NCI-H345 (cell line): ENCODE data around the gene CNTNAP2.
A peak's percentile ranks its signal among the peaks of the same experiment; 100 is the strongest.

ENCODE experiments used
- DNase-seq: peaks from one replicate; lab custom pipeline; 2025; lab: John Stamatoyannopoulos, UW

Gene CNTNAP2

DNA sequence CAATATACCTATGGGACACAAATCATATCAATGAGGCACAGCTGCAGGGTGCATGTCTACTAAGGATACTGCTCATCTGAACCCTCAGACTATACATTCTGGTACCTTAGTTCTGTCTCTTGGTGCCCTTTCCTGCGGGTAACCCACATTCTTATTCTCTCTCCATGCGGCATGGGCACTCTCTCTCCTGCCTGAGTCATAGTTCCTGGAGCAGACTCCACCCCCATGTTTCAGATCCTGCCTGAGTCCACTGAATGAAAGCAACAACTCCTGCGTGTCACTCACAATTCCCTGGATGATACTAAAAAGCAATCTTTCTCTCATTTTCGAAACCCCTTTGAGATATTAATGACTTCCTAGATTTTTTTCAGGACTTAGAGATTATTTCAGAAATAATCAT lies 1820.8 kb downstream of the CNTNAP2 start:
- no peak for DNase-seq

DNA sequence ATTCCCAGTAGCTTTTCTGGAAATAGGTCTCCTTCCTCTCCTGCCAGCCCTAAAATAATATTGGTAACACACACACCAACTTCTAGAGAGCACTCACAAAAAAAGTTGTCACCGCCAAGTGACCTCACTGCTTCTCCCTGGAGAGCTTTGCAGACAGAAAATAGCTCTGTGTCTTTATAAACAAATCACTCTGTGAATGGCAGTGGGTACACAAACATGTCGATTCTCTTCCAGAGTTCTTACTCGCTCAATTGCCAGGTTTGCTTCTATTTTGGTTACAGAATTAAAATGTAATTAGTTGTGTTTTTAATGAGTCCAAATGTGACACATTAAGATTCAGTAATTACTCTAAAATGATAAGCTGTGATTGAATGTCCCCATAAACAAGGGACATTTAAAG lies 1824.8 kb downstream of the CNTNAP2 start:
- no peak for DNase-seq

DNA sequence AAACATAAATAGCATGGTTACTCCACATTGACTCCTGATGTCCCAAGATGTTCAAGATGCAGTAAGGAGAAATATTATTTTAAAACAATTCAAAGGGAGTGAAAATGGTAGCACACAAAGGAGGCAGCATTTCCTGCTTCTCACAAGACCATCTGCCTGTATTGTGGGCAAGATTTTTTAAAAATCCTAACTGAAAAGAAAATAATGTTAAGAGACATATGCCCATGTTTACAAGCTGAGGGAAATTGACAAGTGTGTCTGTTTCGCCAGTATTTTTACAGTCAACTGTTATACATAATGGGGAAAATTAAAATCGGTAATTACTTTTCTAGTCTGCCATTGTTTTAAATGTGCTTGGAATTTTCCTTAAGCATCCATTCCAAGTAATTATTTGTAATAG lies 1827.7 kb downstream of the CNTNAP2 start:
- no peak for DNase-seq

DNA sequence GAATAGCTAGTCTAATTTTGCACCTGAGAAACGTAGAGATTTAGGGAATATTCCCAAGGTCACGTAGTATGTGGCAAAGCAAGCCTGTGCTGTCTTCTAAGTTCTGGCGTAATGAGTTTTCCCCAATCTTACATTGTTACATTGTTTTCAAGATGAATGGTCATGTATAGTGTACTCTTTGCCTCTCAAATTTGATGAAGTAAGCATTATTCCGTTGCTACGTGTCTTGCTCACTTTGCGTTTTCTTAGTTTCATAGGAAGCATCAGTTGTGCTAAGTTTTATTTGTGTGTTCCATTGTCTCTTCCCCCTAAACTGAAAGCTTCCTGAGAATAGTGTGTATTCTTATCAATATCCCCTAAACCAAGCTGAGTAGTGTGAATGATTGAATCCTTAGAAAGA lies 1836.3 kb downstream of the CNTNAP2 start:
- no peak for DNase-seq

DNA sequence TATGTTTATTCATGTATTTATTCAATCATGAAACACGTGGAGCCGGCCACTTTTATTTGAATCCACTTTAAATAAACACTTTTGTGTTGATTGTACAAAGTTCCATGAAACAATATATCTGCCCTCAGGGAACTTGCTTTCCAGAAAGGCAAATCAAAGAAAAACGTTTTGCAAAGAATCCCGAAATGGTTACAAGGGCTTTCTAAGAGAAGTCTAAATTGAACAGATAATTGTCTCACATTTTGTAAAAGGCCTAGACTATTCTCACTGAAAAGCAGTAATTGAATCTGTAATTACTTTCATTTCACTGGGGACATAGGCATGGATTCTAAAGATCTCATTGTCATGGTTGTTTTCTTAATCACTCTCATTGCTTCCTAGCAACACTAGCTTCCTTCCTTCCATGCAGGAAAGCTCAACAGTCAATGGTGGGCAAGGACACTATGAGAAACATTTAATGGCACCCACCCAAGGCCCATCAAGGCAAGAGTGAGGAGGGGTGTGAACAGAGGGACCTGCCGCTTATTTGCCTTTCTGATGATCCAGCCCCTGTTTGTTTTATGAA lies 1851.5 kb downstream of the CNTNAP2 start:
- no peak for DNase-seq

DNA sequence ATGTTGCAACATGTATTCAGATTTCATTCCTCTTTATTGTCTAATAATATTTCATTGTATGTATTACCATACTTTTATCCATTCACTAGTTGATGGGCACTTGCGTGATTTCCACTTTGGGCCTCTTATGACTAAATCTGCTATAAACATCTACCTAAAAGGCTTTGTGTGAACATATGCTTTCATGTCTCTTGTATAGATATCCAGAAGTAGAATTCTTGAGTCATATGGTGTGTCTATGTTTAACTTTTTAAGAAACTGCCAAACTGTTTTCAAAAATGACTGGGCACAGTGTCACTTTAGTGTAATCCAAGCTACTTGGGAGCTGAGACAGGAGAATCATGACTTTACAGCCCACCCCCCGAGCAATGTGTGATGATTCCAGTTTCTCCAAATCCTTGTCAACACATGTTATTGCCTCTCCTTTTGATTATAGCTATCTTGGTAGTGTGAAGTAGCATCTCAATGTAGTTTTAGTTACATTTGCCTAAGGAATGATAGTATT lies 1855.1 kb downstream of the CNTNAP2 start:
- no peak for DNase-seq

DNA sequence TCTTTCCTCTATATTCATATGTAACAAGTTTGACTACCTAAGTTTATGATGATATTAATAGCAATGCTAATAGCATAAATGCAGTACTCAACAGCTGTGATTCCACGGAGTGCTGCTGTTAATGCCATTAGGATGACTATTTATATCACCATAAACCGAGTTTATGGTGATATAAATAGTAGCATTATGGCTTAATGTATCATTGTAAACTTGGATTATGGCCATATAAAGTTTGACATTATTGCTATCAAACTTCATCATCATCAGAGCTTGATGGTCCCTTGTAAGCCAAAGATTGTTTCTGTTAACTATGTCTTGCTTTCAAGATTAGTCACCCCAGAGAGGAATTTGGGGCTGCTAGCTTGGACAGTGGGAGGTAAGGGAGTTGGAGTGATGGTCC lies 1861.6 kb downstream of the CNTNAP2 start:
- no peak for DNase-seq

DNA sequence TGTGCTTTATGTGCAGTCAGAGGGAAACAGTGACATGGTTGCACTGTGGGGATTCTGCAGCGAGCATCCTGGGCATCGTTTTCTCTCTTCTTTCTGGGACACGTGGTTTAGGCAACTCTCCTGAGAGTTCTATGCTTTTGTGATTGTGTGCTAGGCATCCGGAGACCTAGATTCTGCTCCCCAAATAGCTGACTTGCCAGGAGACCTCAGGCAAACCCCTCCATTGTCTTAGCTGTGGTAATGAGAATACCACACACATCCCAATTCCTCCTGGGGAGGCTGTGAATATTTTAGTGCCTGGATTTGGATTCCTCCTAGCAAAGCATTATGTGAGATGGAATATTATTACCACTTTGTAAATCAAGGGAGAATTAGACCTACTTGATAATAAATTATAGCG lies 1862.0 kb downstream of the CNTNAP2 start:
- DNase-seq: no peak

DNA sequence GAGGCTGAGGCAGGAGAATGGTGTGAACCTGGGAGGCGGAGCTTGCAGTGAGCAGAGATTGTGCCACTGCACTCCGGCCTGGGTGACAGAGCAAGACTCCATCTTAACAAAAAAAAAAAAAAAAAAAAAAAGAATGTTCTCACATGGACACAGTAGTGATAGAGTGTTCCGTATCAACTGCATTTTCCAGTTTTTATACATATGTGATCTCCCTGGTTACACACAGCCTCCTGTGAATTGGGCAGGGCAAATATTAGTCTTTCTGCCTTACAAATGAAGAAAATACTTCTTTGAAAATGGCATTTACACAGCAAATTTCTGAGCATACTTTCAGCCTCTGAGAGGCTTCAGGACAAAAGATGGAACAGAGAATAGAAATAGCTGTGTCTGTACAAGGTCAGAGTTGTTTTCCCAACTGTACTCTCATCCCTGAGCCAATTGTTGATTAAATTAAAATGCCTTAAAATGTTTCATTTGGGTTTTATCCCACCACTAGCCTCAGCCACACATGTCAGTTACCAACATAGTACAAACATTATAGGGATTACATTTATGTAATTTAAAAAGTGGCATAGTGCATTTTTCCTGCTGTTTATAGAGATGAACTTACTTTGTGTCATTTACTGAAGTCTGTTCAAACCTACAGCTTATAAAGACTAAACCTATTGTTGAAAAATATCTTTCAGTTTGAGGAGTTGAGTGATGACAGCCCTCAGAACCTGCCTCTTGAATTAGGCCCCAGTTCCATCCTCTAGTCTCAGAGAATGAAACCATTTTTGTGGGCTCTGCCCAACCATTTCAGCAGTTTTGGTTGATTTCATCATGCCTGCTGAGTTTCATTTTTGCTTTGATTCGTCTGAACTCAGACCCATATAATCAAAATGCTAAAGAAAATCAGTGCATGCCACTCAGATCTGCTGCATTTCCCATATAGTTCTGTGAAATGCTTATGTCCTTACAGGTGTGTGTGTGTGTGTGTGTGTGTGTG lies 1864.5 kb downstream of the CNTNAP2 start:
- no peak for DNase-seq

DNA sequence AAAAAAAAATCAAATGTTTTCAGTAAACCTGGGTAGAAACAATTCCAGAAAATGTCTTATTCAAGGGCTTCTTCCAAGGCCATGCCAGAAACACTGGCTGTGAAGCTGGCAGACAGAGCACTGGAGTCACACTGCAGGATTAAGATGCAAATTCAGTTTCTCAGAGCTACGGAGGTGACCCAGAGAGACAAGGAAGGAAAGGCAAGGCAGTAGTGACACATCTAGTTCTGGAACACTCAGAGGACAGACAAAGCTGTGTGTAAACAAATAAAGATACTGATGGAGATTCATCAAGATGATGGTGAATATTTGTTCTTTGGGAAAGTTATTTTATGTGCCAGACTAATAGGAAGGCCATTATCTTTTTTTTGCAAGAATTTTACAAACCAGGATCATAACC lies 1865.7 kb downstream of the CNTNAP2 start:
- no peak for DNase-seq

DNA sequence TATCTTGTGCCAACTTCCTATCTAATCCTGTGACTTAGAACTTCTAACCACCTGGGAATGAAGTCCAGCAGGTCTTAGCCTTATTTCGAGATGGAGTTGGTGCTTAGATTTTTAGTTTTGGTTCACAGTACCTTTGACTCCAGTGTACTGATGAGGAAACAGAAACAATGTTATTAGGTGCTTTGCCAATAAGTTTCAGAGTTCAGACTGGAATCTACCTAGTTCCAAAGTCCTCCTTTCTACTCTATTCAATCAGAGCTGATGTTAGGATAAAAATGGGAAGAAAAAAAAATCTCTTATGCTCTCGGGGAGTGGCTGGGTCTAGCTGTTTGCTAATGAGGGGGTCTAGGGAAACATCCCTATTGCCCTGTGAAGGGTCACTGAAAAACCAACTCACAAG lies 1867.7 kb downstream of the CNTNAP2 start:
- DNase-seq: no peak

DNA sequence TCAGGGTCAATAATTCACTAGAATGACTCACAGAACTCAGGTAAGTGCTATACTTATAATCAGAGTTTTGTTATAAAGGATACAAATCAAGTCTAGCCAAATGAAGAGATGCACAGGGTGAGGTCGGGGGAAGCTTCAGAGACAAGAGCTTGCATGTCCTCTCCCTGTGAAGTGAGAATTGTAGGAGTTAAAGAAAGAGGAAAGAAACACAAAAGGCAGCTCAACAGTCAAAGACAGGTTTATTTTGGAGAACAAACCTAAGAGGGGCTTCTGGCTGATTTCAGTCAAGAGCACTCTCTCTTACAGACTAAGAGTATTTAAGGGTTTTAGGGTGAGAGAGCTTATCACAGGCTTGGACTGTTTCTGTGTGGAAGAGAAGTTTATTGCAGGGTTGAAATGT lies 1873.5 kb downstream of the CNTNAP2 start:
- DNase-seq: no peak

DNA sequence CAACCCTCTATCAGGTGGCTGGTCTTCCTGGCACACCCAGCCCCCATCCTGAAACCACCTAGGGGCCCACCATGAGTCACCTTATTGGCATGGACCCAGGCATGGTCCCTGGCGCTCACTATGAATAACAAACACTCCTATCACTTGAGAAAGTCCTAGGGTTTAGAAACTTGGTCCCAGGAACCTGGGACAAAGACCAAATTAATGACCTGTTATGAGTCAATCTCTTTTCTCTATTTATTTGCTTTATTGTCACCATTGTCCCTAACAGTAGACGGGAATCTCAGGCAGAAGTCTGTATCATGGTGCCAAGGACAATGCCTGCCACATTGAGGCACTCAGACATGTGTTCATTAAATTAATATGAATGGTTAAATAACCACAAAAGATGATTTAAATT lies 1874.3 kb downstream of the CNTNAP2 start:
- DNase-seq: peak; percentile 15

DNA sequence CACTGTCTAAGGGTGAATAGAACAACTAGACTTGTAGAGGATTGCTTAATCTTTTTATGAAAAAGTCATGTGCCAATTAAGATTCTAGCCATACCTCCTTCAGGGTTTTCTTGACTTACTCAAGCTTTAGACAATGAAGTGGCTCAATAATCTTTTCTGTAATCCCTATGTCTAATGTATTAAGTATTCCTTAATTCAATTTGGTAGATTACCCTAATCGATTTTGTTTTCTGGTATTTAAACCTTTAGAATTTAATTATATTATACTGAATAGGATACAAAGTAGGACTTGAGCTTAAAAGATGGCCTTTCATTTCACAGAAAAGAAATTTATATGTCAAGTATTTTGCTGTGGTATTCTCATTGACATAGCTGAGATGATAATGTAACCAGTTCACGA lies 1876.1 kb downstream of the CNTNAP2 start:
- DNase-seq: no peak

DNA sequence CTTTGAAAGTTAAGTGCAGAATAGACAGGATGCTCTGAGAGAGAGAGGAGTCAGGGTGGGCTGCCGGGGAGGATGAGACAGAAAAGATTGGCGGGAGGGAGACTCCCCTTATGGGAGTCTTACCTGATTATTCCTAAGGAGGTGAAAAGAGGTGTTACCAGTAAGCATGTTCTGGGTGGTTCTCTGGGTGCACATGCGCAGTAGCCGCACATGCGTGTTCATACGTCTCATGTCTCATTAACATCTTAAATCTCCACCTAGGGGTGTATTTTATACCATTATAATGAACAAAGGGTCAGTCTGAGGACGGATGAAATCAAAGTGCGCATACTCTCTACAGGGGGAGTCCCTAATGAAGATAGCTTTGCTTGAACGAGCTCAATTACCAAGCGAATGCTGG lies 1881.0 kb downstream of the CNTNAP2 start:
- DNase-seq: no peak

DNA sequence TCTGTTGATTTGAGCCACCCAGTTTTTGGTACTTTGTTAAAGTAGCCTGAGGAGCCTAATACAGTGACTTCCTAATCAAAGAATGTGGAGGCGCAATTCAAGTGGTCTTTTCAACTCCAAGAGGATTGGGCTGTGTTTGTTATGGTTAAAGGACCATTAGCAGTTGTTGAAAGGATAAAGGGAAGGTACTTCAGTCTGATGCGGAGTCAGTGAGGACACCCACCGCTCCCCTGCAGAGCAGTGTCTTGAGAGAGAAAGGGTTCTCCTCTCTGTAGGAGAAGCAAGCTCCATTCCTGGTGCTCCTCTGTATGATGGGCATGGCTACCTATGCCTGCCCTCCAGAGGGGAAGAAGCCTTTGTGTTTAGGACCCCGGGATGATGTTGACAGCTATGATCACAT lies 1883.4 kb downstream of the CNTNAP2 start:
- no peak for DNase-seq

DNA sequence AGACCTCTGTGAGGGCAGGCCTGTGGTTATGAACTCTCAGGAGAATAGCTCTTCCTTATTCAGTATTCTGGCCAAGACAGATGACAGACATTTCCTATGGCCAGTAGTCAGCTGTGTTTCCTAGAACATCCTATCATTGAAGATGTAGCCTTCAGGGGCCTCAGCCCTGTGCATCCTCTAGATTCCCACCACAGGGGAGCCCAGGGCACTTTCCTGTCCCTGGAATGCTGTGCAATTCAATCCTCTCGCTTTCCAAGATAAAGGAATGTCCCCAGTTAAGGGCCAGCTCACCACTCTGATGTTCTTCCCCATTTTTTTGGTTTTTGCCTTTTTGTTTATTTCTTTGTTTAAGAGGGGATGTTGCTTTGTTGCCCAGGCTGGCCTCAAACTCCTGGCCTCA lies 1895.2 kb downstream of the CNTNAP2 start:
- no peak for DNase-seq

DNA sequence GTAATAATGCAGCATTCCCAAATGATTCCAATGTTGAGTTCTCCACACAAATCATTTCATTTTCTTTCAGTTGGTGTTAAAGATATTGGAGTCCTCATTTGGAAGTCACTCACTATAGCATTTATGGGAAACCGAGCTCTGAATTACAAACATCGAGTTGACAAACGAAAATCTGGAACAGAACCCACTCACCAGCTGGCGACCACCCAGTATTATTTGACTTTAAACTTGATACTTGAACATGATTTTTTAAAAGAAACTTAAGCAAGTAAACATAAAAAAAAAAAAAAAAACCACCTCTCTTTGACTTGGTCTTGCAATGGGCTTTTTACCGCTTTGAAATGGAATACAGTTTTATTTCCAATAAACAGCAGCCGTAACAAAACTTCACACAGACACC lies 1897.4 kb downstream of the CNTNAP2 start:
- DNase-seq: no peak

DNA sequence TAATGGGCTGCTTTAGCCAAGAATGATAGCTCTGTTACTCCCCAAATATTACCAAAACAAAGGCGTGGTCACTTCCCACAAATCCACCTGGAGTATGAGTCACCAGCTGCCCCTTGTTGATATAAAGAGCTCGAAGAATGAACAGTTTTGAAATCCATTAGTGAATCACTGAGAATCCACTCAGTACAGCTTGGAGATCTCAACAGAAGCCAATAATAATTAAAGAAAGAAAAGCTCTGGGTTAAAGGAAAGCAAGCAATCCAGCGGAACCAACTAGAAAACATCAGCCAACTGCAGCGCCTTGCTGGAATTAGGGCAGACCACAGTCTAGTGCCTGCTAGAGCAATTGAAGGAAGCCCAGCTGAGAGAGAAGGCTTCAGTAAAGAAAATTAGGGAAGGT lies 1897.9 kb downstream of the CNTNAP2 start:
- peak; percentile 53 for DNase-seq

DNA sequence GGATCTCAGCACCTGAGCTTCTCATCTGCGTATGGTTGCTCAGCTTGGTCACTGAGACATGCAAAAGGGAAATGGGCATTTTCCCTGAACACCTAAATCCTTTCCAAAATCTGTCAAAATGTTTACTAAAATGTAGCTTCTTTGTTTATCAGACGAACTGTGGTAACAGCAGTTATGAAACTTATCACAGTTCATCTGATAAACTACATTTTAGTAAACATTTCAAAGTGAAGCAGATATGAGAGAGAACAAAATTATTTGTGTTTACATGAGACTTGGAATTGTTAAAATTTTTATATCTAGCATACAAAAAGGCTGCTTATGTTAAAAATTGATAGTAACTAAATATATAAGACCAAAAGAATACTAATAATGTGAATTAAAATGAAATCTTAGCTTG lies 1900.5 kb downstream of the CNTNAP2 start:
- no peak for DNase-seq

DNA sequence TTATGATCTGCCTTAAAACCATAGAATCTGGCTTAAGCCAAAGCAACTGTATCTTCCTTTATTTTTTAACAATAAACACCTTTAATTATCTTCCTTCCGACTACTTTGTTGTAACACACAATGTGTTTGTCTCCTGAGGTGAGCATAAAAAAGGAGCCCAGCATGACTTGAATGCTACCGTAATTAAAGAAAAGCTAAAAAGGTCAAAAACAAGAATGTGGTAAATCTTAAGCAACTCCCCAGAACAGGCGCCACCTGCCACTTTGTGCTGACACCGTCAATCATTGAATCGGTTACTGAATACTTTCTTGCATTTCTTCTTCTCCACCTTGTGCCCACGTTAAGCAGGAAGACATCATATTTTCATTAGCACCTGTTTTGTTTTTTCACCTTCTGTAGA lies 1904.1 kb downstream of the CNTNAP2 start:
- DNase-seq: no peak

DNA sequence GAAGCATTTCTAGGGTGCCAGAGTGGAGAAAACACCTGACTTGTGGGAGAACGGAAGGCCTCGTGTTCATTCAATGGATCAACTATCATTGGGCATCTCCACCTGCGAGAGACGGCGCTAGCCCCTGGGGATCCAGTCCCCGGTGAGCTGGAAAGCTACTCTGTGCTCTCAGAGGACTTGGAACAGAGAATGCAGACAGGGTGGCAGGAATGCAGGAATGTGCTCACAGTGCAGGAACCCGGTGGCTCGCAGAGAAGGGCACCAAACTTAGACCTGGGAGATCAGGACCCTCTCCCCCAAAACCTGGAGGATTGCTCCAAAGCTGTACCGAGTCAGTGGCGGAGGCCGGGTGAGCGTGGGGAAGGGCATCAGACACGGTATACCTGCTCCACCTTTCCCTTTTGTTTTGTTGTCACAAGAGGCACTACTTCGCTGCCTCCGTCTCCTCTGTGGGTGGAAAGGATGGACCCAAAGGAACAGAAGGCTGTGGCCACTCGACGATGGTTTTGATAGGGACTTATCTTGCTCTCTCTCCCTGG lies 1905.0 kb downstream of the CNTNAP2 start:
- DNase-seq: no peak

DNA sequence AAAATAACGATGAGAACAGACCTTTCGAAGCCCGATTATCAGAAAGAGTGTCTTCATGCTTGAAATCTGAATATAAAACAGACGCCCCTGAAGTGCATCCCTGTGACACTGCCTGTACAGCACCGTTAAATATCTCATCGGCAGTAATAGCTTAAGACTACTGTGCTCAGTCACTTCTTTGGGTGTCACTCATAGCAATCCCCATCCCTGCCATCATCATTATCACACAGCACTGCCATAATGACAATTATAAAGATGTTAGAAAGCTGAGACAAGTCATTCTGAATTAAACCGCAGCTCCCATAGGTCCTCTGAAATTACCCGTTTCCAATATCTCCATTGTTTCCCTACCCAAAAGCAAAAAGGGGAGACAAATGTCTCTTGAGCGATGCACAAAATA lies 1906.2 kb downstream of the CNTNAP2 start:
- DNase-seq: no peak
